SK-N-SH treated with all-trans-retinoic acid at 6 μM for 48 hours (cell line): ENCODE measurements around the gene MC1R.

Experiments used
- ATAC-seq: fragments of 200-7000 bp; cut with Tn5 transposase; 3 replicates; pipeline ENCODE4 v1.9.1; 2020; ENCODE audit warnings: mild to moderate bottlenecking, moderate library complexity
- ARNTL ChIP-seq: fragments of 450-650 bp; formaldehyde crosslinking; IDR thresholded peaks from 2 replicates; pipeline ENCODE4 v1.5.0; 2020; ENCODE audit warnings: low read depth, mild to moderate bottlenecking, moderate library complexity, borderline replicate concordance
- BACH2 ChIP-seq: fragments of 250-450 bp; sonication (Bioruptor Pico); IDR thresholded peaks from 2 replicates; pipeline ENCODE4 v1.9.0; 2021; ENCODE audit warnings: mild to moderate bottlenecking, borderline replicate concordance
- CREB5 ChIP-seq: fragments of 250-450 bp; sonication (Bioruptor Pico); IDR thresholded peaks from 2 replicates; pipeline ENCODE4 v1.5.1; 2020; ENCODE audit warnings: low read depth, mild to moderate bottlenecking, moderate library complexity
- CSDC2 ChIP-seq: fragments of 250-450 bp; sonication (Bioruptor Pico); IDR thresholded peaks from 2 replicates; pipeline ENCODE4 v1.5.0; 2020; ENCODE audit warnings: mild to moderate bottlenecking, moderate library complexity
- CSRNP3 ChIP-seq: fragments of 250-450 bp; sonication (Bioruptor Pico); IDR thresholded peaks from 2 replicates; pipeline ENCODE4 v1.5.1; 2021; ENCODE audit warnings: mild to moderate bottlenecking, moderate library complexity
- ESRRG ChIP-seq: fragments of 250-450 bp; sonication (Bioruptor Pico); IDR thresholded peaks from 2 replicates; pipeline ENCODE4 v1.6.1; 2021; ENCODE audit warnings: mild to moderate bottlenecking
- GLIS3 ChIP-seq: fragments of 250-450 bp; sonication (Bioruptor Pico); IDR thresholded peaks from 2 replicates; pipeline ENCODE4 v1.5.0; 2020; ENCODE audit warnings: mild to moderate bottlenecking, moderate library complexity
- ISL1 ChIP-seq: fragments of 250-450 bp; sonication (Bioruptor Pico); IDR thresholded peaks from 2 replicates; pipeline ENCODE4 v2.1.2; 2022; ENCODE audit warnings: mild to moderate bottlenecking, moderate library complexity
- OSR1 ChIP-seq: fragments of 250-450 bp; sonication (Bioruptor Pico); IDR thresholded peaks from 2 replicates; pipeline ENCODE4 v1.8.0; 2022; ENCODE audit warnings: moderate library complexity, mild to moderate bottlenecking, inconsistent platforms
- PATZ1 ChIP-seq: fragments of 250-450 bp; sonication (Bioruptor Pico); IDR thresholded peaks from 2 replicates; pipeline ENCODE4 v1.8.0; 2020; ENCODE audit warnings: mild to moderate bottlenecking, moderate library complexity, borderline replicate concordance
- POU6F1 ChIP-seq: fragments of 250-450 bp; sonication (Bioruptor Pico); IDR thresholded peaks from 2 replicates; pipeline ENCODE4 v1.8.0; 2021; ENCODE audit warnings: low read depth, mild to moderate bottlenecking, moderate library complexity, borderline replicate concordance
- PPARA ChIP-seq: fragments of 250-450 bp; sonication (Bioruptor Pico); IDR thresholded peaks from 2 replicates; pipeline ENCODE4 v1.5.0; 2020; ENCODE audit warnings: mild to moderate bottlenecking, borderline replicate concordance
- RARB ChIP-seq: fragments of 250-450 bp; sonication (Bioruptor Pico); IDR thresholded peaks from 2 replicates; pipeline ENCODE4 v1.8.0; 2021; ENCODE audit warnings: mild to moderate bottlenecking, moderate library complexity
- SNAI2 ChIP-seq: fragments of 250-450 bp; sonication (Bioruptor Pico); IDR thresholded peaks from 2 replicates; pipeline ENCODE4 v1.5.0; 2020; ENCODE audit warnings: mild to moderate bottlenecking, moderate library complexity
- TCF4 ChIP-seq: fragments of 250-450 bp; sonication (Bioruptor Pico); IDR thresholded peaks from 2 replicates; pipeline ENCODE4 v1.8.0; 2021; ENCODE audit warnings: mild to moderate bottlenecking, moderate library complexity, borderline replicate concordance
- TSHZ2 ChIP-seq: fragments of 250-450 bp; sonication (Bioruptor Pico); IDR thresholded peaks from 2 replicates; pipeline ENCODE4 v1.5.0; 2020; ENCODE audit warnings: mild to moderate bottlenecking, moderate library complexity
- ZC3H10 ChIP-seq: fragments of 250-450 bp; sonication (Bioruptor Pico); IDR thresholded peaks from 2 replicates; pipeline ENCODE4 v1.5.1; 2021; ENCODE audit warnings: mild to moderate bottlenecking, moderate library complexity
- ZFP3 ChIP-seq: fragments of 250-450 bp; sonication (Bioruptor Pico); IDR thresholded peaks from 2 replicates; pipeline ENCODE4 v1.5.0; 2020; ENCODE audit warnings: mild to moderate bottlenecking, moderate library complexity
- ZNF565 ChIP-seq: fragments of 450-650 bp; formaldehyde crosslinking; conservative IDR thresholded peaks from 2 replicates; pipeline ENCODE4 v1.5.0; 2020; ENCODE audit warnings: low read depth, mild to moderate bottlenecking, moderate library complexity
- ZNF70 ChIP-seq: fragments of 450-650 bp; formaldehyde crosslinking; IDR thresholded peaks from 2 replicates; pipeline ENCODE4 v1.5.0; 2020; ENCODE audit warnings: mild to moderate bottlenecking, moderate library complexity
- ZNF8 ChIP-seq: fragments of 450-650 bp; formaldehyde crosslinking; IDR thresholded peaks from 2 replicates; pipeline ENCODE4 v1.5.0; 2020; ENCODE audit warnings: mild to moderate bottlenecking, moderate library complexity

Gene MC1R

GRCh38 chr16:89881368-89881730 is 37.3 kb upstream of the MC1R start (continued):
- TF ChIP-seq BACH2 (no peak), RARB (no peak), CREB5 (CRISPR knock-in tag) (no peak), SNAI2 (CRISPR knock-in tag) (no peak), ZNF70 (no peak), PATZ1 (CRISPR knock-in tag) (no peak), POU6F1 (CRISPR knock-in tag) (no peak), CSDC2 (CRISPR knock-in tag) (no peak), PPARA (no peak), ZFP3 (CRISPR knock-in tag) (no peak), ZC3H10 (CRISPR knock-in tag) (no peak)

GRCh38 chr16:89883346-89884040 is 35.2 kb upstream of the MC1R start:
- no peak for ATAC-seq

GRCh38 chr16:89884041-89884421 is 34.6 kb upstream of the MC1R start:
- no peak for TF ChIP-seq SNAI2 (CRISPR knock-in tag)
- ATAC-seq, result no peak

More at GRCh38 chr16:89883346-89884040, 35.2 kb upstream of the MC1R start:
- TF ChIP-seq ARNTL (CRISPR knock-in tag) (no peak), POU6F1 (CRISPR knock-in tag) (no peak), ISL1 (CRISPR knock-in tag) (no peak), GLIS3 (CRISPR knock-in tag) (no peak), CSDC2 (CRISPR knock-in tag) (no peak), ZNF565 (no peak), ESRRG (CRISPR knock-in tag) (no peak), ZFP3 (CRISPR knock-in tag) (no peak)

GRCh38 chr16:89887243-89887642 is 31.4 kb upstream of the MC1R start:
- ATAC-seq, result no peak
- TF ChIP-seq PPARA (no peak), RARB (no peak), ZNF565 (no peak), PATZ1 (CRISPR knock-in tag) (no peak), SNAI2 (CRISPR knock-in tag) (no peak), ZC3H10 (CRISPR knock-in tag) (no peak), ARNTL (CRISPR knock-in tag) (no peak), ESRRG (CRISPR knock-in tag) (no peak), ISL1 (CRISPR knock-in tag) (no peak), CSRNP3 (CRISPR knock-in tag) (no peak), TCF4 (no peak), ZNF8 (no peak), TSHZ2 (CRISPR knock-in tag) (no peak), CSDC2 (CRISPR knock-in tag) (no peak), OSR1 (CRISPR knock-in tag) (no peak)
